NCI-H2029 treated with DMSO at 0.1 percent for 48 hours (cell line): ENCODE results near the gene PDK3.

ENCODE experiments used
- DNase-seq: peaks from one replicate; lab custom pipeline; 2025; lab: John Stamatoyannopoulos, UW

PDK3 gene

DNA sequence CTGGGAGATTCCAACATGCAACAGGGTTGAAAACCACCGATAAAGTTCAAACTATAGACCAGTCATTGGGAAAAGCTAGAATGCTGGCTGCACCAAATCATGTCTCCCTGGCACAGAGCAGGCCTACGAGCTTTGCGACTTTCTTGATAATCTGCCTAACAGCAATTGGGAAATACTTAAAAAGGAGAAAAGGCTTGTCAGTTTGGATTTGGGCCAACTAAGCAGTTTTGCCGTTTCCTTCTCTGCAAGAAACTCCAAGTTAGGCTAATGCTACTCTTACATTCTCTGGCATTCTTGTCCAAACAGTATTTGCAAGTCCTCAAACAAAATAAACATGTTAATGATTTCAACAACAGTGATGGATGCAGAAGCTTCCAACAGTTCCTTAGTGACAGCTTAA, 87.9 kb downstream of the PDK3 start:
- DNase-seq, result no peak

- DNase-seq, result no peak
These were observed 96.0 kb downstream of the PDK3 start for GRCh38 chrX:24561121-24561520.

DNA sequence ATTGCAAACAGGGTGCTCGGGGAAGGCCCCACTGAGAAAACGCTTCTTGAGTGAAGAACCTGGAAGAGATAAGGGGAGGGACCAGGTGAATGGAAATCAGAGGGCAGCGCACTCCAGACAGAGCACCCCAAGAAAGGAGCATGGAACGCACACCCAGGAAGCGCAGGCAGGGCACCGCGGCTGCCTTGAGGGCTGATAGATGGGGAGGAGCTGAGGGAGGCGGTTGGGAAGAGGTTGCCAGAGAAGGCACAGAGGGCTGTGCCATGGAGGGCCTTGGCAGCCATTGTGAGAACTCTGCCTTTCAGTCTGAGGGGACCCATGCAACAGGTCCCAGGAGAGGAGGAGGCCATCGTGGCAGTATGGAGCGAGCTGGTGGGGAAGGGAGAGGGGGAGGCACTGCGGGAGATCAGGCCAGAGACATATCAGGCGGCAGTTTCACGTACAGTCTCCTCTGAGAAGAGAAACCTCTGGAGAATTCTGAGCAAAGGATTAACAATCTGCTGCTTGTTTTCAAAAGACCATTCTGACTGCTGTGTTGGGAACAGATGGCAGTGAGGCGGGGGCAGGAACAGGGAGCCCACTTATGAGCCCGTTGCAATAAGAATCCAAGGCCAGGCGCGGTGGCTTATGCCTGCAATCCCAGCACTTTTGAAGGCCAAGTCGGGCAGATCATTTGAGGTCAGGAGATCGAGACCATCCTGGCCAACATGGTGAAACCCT, 98.4 kb downstream of the PDK3 start:
- DNase-seq, result no peak

DNA sequence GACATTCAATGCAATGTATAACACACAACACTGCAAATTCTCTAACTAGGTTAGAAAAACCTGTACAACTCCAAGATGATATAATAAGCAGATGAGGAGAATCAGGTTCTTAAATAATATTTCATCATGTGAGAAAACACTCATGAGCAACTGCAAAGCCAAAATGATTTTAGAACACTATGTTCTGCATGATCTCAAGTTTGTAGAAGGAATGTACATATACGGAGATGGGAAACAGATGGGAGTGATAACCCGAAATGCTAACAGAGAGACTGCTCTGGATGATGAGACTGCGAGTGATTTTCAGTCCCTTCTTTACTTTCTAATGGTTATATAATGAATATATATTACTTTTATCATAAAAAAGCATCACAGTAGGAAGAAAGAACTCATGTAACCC, 101.2 kb downstream of the PDK3 start:
- DNase-seq, result no peak

DNA sequence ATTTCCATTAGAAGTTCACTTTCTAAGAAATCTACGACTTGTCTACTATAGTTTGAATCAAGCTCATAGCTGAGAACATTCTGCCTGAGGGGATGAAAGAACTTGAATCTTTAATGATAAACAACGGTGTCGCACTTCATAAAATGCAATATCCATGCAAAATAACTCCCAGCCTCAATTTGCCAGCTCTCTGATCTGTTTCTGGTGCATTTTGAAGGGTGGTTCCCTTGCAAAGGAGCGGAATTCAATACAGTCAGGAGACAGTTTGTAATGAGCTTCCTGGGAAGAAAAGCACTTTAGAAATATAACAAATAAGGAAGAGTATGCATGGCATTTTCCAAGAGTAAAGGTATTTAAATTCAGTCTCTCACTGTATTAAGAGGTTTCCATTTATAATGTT, 102.1 kb downstream of the PDK3 start:
- no peak for DNase-seq

- DNase-seq, result no peak
These were observed 109.7 kb downstream of the PDK3 start for GRCh38 chrX:24574743-24575142.

DNA sequence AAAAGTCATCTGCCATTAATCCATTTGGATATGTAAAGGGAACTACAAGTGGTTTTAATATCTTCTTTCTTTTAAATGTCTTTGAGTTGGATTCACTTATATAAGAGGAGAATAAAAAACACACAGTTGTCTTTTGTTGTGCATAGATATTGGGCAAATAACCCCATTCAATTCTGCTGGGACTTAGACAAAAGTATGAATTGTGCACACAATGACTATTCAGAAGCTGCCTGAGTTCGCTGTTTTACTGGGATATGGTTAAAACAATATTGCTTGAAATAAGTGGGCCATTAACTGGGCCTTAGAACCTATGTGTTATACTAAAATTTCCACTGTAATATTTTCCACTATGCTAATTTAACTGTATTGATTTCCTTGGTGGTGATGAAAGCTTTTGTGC, 110.4 kb downstream of the PDK3 start:
- DNase-seq, result no peak

- no peak for DNase-seq
These were observed 112.0 kb downstream of the PDK3 start for GRCh38 chrX:24577091-24577490.
